RWPE2 (cell line): Measurements from ENCODE around the gene MYL5.

Experiments used
- ATAC-seq: fragments of 200-7000 bp; cut with Tn5 transposase; 3 replicates; pipeline ENCODE4 v1.9.1; 2021; ENCODE audit warnings: low read depth
- DNase-seq: peaks from one replicate; pipeline ENCODE4 v3.0.0-alpha.2; 2020; ENCODE audit warnings: low spot score
- H3K27ac ChIP-seq: fragments of 450-650 bp; 2 replicates; pipeline ENCODE4 v1.5.1; 2017; ENCODE audit warnings: mild to moderate bottlenecking; ENCODE audit not compliant: poor library complexity, severe bottlenecking
- H3K27me3 ChIP-seq: fragments of 250-450 bp; sonication (Bioruptor Pico); 2 replicates; pipeline ENCODE4 v1.5.1; 2021; ENCODE audit warnings: mild to moderate bottlenecking, moderate library complexity; ENCODE audit not compliant: insufficient read depth, poor library complexity, severe bottlenecking
- H3K36me3 ChIP-seq: fragments of 250-450 bp; sonication (Bioruptor Pico); 2 replicates; pipeline ENCODE4 v1.5.1; 2020; ENCODE audit warnings: low read depth, mild to moderate bottlenecking, moderate library complexity
- H3K4me1 ChIP-seq: fragments of 250-450 bp; sonication (Bioruptor Pico); 2 replicates; pipeline ENCODE4 v1.5.1; 2021; ENCODE audit warnings: mild to moderate bottlenecking, moderate library complexity; ENCODE audit not compliant: insufficient read depth, poor library complexity, severe bottlenecking
- H3K4me3 ChIP-seq: fragments of 250-450 bp; sonication (Bioruptor Pico); 2 replicates; pipeline ENCODE4 v1.5.1; 2021; ENCODE audit warnings: mild to moderate bottlenecking, moderate library complexity; ENCODE audit not compliant: severe bottlenecking
- H3K9me3 ChIP-seq: fragments of 250-450 bp; sonication (Bioruptor Pico); 2 replicates; pipeline ENCODE4 v1.5.1; 2021; ENCODE audit warnings: mild to moderate bottlenecking, moderate library complexity; ENCODE audit not compliant: severe bottlenecking
- TF ChIP-seq, protein P1 (sequence below): fragments of 450-650 bp; IDR thresholded peaks from one replicate; pipeline ENCODE4 v1.5.1; 2017; ENCODE audit warnings: mild to moderate bottlenecking, moderate library complexity; ENCODE audit not compliant: poor library complexity, severe bottlenecking

Gene MYL5

GRCh38 chr4:664713-665231, 9.6 kb upstream of the MYL5 start:
- H3K36me3 ChIP-seq: no peaks in the 10 kb centered on the region
- no peak for ATAC-seq
- H3K4me3 ChIP-seq: no peak overlapping the region
- no peaks in the 10 kb centered on the region for H3K4me1 ChIP-seq
- H3K27me3 ChIP-seq: no peaks in the 10 kb centered on the region
- H3K27ac ChIP-seq: no peak overlapping the region
- no peaks in the 10 kb centered on the region for H3K9me3 ChIP-seq
- TF ChIP-seq, protein P1, sequence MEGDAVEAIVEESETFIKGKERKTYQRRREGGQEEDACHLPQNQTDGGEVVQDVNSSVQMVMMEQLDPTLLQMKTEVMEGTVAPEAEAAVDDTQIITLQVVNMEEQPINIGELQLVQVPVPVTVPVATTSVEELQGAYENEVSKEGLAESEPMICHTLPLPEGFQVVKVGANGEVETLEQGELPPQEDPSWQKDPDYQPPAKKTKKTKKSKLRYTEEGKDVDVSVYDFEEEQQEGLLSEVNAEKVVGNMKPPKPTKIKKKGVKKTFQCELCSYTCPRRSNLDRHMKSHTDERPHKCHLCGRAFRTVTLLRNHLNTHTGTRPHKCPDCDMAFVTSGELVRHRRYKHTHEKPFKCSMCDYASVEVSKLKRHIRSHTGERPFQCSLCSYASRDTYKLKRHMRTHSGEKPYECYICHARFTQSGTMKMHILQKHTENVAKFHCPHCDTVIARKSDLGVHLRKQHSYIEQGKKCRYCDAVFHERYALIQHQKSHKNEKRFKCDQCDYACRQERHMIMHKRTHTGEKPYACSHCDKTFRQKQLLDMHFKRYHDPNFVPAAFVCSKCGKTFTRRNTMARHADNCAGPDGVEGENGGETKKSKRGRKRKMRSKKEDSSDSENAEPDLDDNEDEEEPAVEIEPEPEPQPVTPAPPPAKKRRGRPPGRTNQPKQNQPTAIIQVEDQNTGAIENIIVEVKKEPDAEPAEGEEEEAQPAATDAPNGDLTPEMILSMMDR: no peak
- no peak for DNase-seq

GRCh38 chr4:665381-665750, 9.0 kb upstream of the MYL5 start:
- Histone ChIP-seq H3K9me3 (no peaks in the 10 kb centered on the region), H3K4me3 (no peak overlapping the region), H3K4me1 (no peaks in the 10 kb centered on the region), H3K27me3 (no peaks in the 10 kb centered on the region), H3K36me3 (no peaks in the 10 kb centered on the region), H3K27ac (no peak overlapping the region)
- TF ChIP-seq, protein P1: no peak
- DNase-seq (no peak), ATAC-seq (no peak)

GRCh38 chr4:665751-666435, 8.4 kb upstream of the MYL5 start:
- no peak overlapping the region for H3K27ac ChIP-seq
- ATAC-seq (peak; percentile 7; the same call in 1 of the 3 replicates), DNase-seq (no peak)
- TF ChIP-seq, protein P1: no peak
- no peak overlapping the region for H3K4me3 ChIP-seq
- peaks cover 4% of the 10 kb centered on the region; the same call in 1 of the 2 replicates for H3K36me3 ChIP-seq
- no peaks in the 10 kb centered on the region for H3K27me3 ChIP-seq
- H3K9me3 ChIP-seq: no peaks in the 10 kb centered on the region
- no peaks in the 10 kb centered on the region for H3K4me1 ChIP-seq

GRCh38 chr4:666436-666810, 7.9 kb upstream of the MYL5 start:
- Histone ChIP-seq H3K9me3 (no peaks in the 10 kb centered on the region), H3K4me1 (no peaks in the 10 kb centered on the region), H3K36me3 (peaks cover 7% of the 10 kb centered on the region; the same call in 1 of the 2 replicates), H3K27ac (no peak overlapping the region), H3K4me3 (no peak overlapping the region), H3K27me3 (no peaks in the 10 kb centered on the region)
- ATAC-seq: no peak
- TF ChIP-seq, protein P1: no peak
- no peak for DNase-seq
